Ovary (tissue), 3 donors: ENCODE results near the gene CCR9.

Experiments used
- EP300 ChIP-seq: sonication (generic); formaldehyde crosslinking; IDR thresholded peaks from one replicate; pipeline ENCODE4 v1.6.1; 2017; ENCODE audit warnings: antibody characterized with exemption
- POLR2A ChIP-seq: fragments of 450-650 bp; IDR thresholded peaks from one replicate; pipeline ENCODE4 v1.6.1; 2017; ENCODE audit warnings: antibody characterized with exemption, mild to moderate bottlenecking, moderate library complexity
- TF ChIP-seq, protein P1 (sequence below), 3 donors: fragments of 450-650 bp in 2 of 3; fragments of 200-600 bp in 1 of 3; IDR thresholded peaks; one replicate each; pipeline versions ENCODE4 v1.5.1 to v1.8.0; 2016 to 2022; ENCODE audit warnings: antibody characterized with exemption in 3 of 3, mild to moderate bottlenecking in 1 of 3
- donor health status: DM: no; HTN: no; CAD: no.

DNA sequence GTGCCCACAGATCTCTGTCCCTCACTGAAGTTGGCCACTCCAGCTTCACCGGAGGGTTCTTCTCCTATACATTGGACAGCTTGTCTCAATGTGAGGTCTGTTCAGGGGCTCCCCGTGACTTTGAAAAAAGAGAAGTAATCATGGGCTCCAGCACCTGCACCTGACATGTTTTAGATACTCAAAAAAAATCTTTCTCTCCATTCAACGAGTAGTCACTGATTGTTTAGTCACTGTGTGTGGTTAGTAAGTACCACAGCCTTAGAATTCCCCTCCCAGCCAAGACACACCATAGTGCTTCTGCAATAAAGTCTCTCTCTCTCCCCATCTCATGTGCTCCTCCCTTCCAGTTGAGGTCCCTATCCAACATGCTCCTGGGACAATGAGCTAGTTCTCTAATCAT is 18.6 kb downstream of the CCR9 start:
- TF ChIP-seq, protein P1, sequence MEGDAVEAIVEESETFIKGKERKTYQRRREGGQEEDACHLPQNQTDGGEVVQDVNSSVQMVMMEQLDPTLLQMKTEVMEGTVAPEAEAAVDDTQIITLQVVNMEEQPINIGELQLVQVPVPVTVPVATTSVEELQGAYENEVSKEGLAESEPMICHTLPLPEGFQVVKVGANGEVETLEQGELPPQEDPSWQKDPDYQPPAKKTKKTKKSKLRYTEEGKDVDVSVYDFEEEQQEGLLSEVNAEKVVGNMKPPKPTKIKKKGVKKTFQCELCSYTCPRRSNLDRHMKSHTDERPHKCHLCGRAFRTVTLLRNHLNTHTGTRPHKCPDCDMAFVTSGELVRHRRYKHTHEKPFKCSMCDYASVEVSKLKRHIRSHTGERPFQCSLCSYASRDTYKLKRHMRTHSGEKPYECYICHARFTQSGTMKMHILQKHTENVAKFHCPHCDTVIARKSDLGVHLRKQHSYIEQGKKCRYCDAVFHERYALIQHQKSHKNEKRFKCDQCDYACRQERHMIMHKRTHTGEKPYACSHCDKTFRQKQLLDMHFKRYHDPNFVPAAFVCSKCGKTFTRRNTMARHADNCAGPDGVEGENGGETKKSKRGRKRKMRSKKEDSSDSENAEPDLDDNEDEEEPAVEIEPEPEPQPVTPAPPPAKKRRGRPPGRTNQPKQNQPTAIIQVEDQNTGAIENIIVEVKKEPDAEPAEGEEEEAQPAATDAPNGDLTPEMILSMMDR (IDR thresholded peaks at IDR 0.05): no peak
- TF ChIP-seq EP300 (no peak), POLR2A (no peak)
